Measurements from ENCODE around the gene DLGAP4. TPM values are rescaled to one million over a fixed set of nuclear protein-coding genes. Genes with fewer than 3 reads are reported as not detected.

DLGAP4 gene
- total RNA-seq, 1 donor from 2014 or later, result 199 TPM

DNA sequence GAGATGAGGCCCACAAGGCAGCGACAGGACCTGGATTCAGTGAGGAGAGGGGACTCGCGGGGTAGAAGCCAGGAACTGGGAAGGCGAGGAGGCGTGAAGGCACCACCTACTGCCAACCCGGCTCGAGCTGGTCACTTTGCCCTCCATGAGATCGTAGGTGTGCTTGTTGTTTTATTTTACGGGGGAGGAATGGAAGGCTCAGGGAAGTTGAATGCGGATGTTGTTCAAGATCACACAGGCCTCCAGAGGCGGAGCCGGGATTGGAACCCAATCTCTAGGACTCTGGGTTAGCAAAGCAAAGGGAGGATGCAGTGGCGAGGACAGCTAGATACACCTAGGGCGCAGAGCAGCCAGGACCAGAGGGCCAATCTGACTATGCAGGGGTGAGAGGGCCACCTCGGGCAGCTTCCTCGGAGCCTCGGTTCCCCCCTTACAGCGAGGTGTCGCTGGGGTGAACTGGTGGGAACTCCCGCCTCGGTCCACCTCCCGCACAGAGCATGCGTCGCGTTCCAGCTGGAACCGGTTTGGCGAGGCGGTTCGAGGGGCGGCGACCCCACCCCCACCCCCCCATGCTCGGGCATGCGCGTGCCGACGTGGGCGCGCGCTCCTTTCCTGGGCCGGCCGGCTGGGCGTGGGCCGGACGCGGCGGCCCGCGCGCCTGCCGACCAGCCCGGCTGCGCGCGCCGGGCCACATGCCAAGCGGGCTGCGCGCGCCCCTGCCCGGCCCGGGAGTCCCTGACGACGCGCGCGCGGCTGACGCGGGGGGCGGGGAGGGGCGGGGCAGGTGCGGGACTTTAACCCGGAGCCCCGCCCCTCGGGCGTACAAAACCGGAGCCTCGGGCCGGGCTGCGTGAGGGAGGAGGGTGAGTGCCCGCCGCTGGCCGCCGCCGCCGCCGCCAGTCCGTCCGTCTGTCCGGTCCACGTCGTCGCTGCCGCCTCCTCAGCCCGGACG lies 154.8 kb downstream of the DLGAP4 start:
- Mint-ChIP-seq H3K27me3 (ENCODE audit: unreplicated experiment) (peaks cover 6% of the 10 kb centered on the region), H3K36me3 (ENCODE audit: unreplicated experiment) (no peaks in the 10 kb centered on the region), H3K4me3 (ENCODE audit: unreplicated experiment) (peak overlapping the region; percentile 51), H3K27ac (ENCODE audit: unreplicated experiment) (peak overlapping the region; percentile 90), H3K9me3 (ENCODE audit: unreplicated experiment) (peaks cover 18% of the 10 kb centered on the region), H3K4me1 (ENCODE audit: low read depth, unreplicated experiment) (peaks cover 8% of the 10 kb centered on the region)
- peak; percentile 93 for DNase-seq
- TF ChIP-seq, protein P1, sequence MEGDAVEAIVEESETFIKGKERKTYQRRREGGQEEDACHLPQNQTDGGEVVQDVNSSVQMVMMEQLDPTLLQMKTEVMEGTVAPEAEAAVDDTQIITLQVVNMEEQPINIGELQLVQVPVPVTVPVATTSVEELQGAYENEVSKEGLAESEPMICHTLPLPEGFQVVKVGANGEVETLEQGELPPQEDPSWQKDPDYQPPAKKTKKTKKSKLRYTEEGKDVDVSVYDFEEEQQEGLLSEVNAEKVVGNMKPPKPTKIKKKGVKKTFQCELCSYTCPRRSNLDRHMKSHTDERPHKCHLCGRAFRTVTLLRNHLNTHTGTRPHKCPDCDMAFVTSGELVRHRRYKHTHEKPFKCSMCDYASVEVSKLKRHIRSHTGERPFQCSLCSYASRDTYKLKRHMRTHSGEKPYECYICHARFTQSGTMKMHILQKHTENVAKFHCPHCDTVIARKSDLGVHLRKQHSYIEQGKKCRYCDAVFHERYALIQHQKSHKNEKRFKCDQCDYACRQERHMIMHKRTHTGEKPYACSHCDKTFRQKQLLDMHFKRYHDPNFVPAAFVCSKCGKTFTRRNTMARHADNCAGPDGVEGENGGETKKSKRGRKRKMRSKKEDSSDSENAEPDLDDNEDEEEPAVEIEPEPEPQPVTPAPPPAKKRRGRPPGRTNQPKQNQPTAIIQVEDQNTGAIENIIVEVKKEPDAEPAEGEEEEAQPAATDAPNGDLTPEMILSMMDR (IDR thresholded peaks at IDR 0.05; ENCODE audit: partially characterized antibody, unreplicated experiment), result no peak

DNA sequence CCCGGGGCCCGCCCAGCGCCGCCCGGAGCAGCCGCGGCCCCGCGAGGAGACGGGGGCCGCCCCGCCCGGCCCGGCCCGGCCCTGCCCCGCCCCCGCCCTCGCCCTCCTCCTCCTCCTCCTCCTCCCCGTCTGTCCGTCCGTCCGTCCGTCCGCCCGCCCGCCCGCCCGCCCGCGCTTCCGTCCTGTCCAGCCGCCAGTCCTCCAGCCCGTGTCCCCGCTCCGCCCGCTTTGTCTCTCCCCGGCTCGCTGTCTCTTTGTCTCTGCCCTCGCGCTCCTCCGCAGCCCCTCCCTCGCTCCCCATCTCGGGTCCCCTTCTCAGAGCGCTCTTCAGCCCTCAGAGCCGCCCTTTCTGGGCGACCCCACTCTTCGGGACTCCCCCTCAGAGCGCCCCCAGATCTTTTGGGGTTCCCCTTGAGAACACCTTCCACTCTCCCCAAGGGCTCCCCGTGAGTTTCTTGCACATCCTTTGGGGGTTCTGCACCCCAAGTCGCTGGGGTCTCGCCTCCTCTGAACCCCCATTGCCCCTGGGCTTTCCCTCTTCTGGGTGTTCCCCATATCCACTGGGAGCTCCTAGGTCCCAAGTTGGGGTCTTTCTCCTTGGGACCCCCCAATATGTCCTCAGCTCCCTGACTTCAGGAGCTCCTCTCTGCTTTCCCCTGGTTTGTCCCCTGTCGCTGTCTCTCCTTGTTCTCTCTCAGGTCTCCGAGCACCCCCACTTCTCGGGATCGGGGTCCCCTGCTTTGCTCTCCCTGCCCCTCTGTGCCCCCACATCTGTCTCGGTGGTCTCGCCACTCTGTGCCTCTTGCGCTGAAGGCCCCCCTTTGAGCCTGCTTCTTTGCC lies 155.7 kb downstream of the DLGAP4 start:
- TF ChIP-seq, protein P1 (IDR thresholded peaks at IDR 0.05; ENCODE audit: partially characterized antibody, unreplicated experiment), result no peak
- peak; percentile 76 for DNase-seq
- peaks cover 17% of the 10 kb centered on the region for H3K4me1 Mint-ChIP-seq (ENCODE audit: low read depth, unreplicated experiment)
- H3K27me3 Mint-ChIP-seq (ENCODE audit: unreplicated experiment), result peaks cover 7% of the 10 kb centered on the region
- peak overlapping the region; percentile 98 for H3K4me3 Mint-ChIP-seq (ENCODE audit: unreplicated experiment)
- H3K9me3 Mint-ChIP-seq (ENCODE audit: unreplicated experiment), result peaks cover 18% of the 10 kb centered on the region
- H3K36me3 Mint-ChIP-seq (ENCODE audit: unreplicated experiment), result no peaks in the 10 kb centered on the region
- H3K27ac Mint-ChIP-seq (ENCODE audit: unreplicated experiment), result peak overlapping the region; percentile 98

DNA sequence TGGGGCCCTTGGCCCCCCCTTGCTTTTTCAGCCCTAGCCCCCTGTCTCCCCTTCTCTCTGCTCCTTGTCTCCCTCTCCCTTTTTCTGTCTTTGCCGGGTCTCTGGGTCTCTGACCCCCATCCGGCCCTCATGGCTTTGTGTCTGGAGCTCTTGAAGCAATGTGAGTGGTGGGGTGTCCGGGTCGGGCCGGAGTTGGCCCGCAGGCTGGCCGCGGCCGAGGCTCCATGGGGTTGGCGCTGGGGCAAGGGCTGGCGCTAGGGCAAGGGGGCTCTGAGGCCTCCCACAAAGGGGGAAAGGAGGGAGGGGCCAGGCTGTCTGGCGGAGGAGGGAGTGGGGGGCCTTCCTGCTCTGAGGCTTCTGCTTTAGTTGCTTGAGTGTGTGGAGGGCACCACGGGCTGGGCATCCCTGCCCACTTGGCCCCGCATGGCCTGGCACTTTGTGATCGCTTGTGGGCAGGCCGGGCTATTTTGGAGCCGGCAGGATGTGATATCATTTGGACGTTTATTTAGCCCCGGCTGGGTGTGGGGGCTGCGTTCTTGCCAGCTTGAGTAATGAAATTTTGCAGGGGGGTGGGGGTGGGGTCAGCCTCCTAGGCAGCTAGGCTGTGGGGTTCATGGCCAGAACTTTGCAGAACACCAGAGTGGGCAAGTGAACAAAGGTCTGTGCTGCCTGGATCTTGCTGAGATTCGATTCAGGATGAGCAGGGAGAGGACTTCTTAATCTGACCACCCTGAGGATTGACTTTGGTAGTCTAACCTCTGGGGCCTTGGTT lies 156.5 kb downstream of the DLGAP4 start:
- Mint-ChIP-seq H3K4me1 (ENCODE audit: low read depth, unreplicated experiment) (peaks cover 25% of the 10 kb centered on the region), H3K4me3 (ENCODE audit: unreplicated experiment) (peak overlapping the region; percentile 98), H3K27ac (ENCODE audit: unreplicated experiment) (peak overlapping the region; percentile 98), H3K9me3 (ENCODE audit: unreplicated experiment) (peaks cover 22% of the 10 kb centered on the region), H3K36me3 (ENCODE audit: unreplicated experiment) (no peaks in the 10 kb centered on the region), H3K27me3 (ENCODE audit: unreplicated experiment) (peaks cover 10% of the 10 kb centered on the region)
- TF ChIP-seq, protein P1 (IDR thresholded peaks at IDR 0.05; ENCODE audit: partially characterized antibody, unreplicated experiment), result no peak
- peak; percentile 41 for DNase-seq

DNA sequence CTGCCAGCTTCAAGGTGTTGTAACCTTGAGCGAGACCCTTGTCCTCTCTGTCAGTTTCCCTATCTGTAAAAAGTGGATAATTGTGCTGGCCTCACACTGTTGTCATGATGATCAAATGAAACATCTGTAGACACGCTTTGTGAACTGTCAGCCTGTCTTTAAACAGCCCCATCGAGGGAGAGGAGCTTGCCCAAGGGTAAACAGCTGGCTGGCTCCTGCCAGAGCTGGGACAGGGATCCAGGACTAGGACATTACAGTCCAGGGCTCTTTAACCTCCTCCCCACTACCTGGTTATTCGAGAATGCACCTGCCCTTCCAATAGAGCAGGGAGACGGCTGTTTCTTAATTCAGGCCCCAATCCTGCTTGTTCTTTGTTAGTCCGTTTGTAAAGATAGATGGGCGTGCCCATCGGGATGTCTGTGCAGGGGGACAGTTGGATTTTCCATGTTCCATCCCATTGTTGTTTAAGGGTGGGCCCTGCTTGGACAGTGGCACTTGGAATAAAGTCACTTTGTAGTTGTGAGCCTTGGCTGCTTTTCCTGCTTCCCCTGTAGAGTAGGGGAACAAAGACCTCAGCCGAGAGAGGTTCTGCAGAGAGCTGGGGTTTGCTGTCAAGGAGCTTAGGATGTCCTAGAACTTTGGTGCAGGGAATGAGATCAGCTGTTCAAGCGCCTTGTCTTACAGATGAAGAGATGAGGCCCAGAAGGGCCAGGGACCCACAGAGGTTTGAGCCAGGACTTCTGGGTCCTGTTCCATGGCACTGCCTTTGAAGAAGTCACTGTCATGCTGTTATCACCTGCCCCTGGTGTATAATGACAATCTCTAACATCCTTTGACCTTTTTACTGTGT lies 157.3 kb downstream of the DLGAP4 start:
- Mint-ChIP-seq H3K4me3 (ENCODE audit: unreplicated experiment) (peak overlapping the region; percentile 98), H3K36me3 (ENCODE audit: unreplicated experiment) (no peaks in the 10 kb centered on the region), H3K9me3 (ENCODE audit: unreplicated experiment) (peaks cover 22% of the 10 kb centered on the region), H3K27me3 (ENCODE audit: unreplicated experiment) (peaks cover 10% of the 10 kb centered on the region), H3K4me1 (ENCODE audit: low read depth, unreplicated experiment) (peaks cover 30% of the 10 kb centered on the region), H3K27ac (ENCODE audit: unreplicated experiment) (peak overlapping the region; percentile 98)
- TF ChIP-seq, protein P1 (IDR thresholded peaks at IDR 0.05; ENCODE audit: partially characterized antibody, unreplicated experiment), result no peak
- DNase-seq, result no peak
